HCT116 (cell line): ENCODE results near the gene LIN52. TPM values are rescaled to one million over a fixed set of nuclear protein-coding genes. Genes with fewer than 3 reads are reported as not detected.

Experiments
- ATAC-seq: fragments of 200-7000 bp; cut with Tn5 transposase; 2 replicates; pipeline ENCODE4 v1.9.1; 2020; ENCODE audit warnings: mild to moderate bottlenecking, moderate library complexity
- BruUV-seq: library from RNA; stranded (reverse); fragments of 400-500 nt; replicated peaks from 2 replicates; lab custom pipeline; 2021; lab: Mats Ljungman, UMichigan
- CTCF ChIA-PET: fragments of 300-600 bp; sonication (Branson Sonifier 250); formaldehyde crosslinking; loops from one replicate; lab custom pipeline; 2021; ENCODE audit warnings: antibody characterized with exemption; lab: Charles Lee
- POLR2A ChIA-PET: fragments of 300-600, 350-600 bp; sonication (Branson Sonifier 250); formaldehyde crosslinking; loops from one replicate; lab custom pipeline; 2021; ENCODE audit warnings: antibody characterized with exemption; lab: Charles Lee
- RAD21 ChIA-PET, 2 experiments: fragments of 300-600 bp; sonication (Branson Sonifier 250); formaldehyde crosslinking; loops; one replicate each; lab custom pipeline; 2023; ENCODE audit warnings: low total read pairs in 2 of 2; ENCODE audit not compliant: uncharacterized antibody in 2 of 2, unreplicated experiment in 2 of 2, low non-redundant PET in 1 of 2; lab: Charles Lee
- DNase-seq: peaks from one replicate; pipeline ENCODE4 v3.0.0-alpha.2; 2010; ENCODE audit warnings: low read depth, low spot score
- H2AFZ ChIP-seq: fragments of 200-600 bp; shearing (Covaris generic), sonication (generic); 2 replicates; pipeline ENCODE4 v1.6.1; 2017; ENCODE audit warnings: low read depth, mixed run types, mixed read lengths, antibody characterized with exemption, low read length; ENCODE audit not compliant: poor library complexity, severe bottlenecking
- H3K27ac ChIP-seq: 2 replicates; pipeline ENCODE4 v1.5.1; 2012; ENCODE audit warnings: low read depth, low read length
- H3K27me3 ChIP-seq: fragments of 200-600 bp; sonication (generic); 2 replicates; pipeline ENCODE4 v1.6.1; 2016; ENCODE audit warnings: mixed run types, low read length, mixed read lengths; ENCODE audit not compliant: insufficient read depth
- H3K36me3 ChIP-seq, 2 experiments: fragments of 200-500 bp in 1 of 2; fragments of 200-600 bp in 1 of 2; sonication (Bioruptor generic) in 1 of 2; sonication (generic) in 1 of 2; 2 replicates each; pipeline versions ENCODE4 v1.5.1 to v1.6.1; 2014 to 2016; ENCODE audit warnings: low read length in 2 of 2, inconsistent platforms in 1 of 2, mixed read lengths in 1 of 2, mixed run types in 1 of 2; ENCODE audit not compliant: insufficient read depth in 2 of 2, control insufficient read depth in 1 of 2
- H3K4me1 ChIP-seq, 2 experiments: fragments of 200-600 bp in 1 of 2; sonication (generic) in 1 of 2; 2 replicates each; pipeline versions ENCODE4 v1.5.1 to v1.6.1; 2012 to 2017; ENCODE audit warnings: low read length in 2 of 2, inconsistent platforms in 1 of 2, mild to moderate bottlenecking in 1 of 2, mixed read lengths in 1 of 2, mixed run types in 1 of 2, moderate library complexity in 1 of 2; ENCODE audit not compliant: insufficient read depth in 2 of 2, control insufficient read depth in 1 of 2
- H3K4me2 ChIP-seq: fragments of 200-600 bp; sonication (generic); 2 replicates; pipeline ENCODE4 v1.6.1; 2017; ENCODE audit warnings: mixed run types, low read length, mixed read lengths
- H3K4me3 ChIP-seq, 2 experiments: fragments of 200-600 bp in 1 of 2; sonication (generic) in 1 of 2; replicated peaks in 1 of 2; 2 replicates each; pipeline ENCODE4 v1.5.1; 2011 to 2016; ENCODE audit warnings: low read length in 2 of 2, control low read depth in 1 of 2, low read depth in 1 of 2, mild to moderate bottlenecking in 1 of 2, mixed read lengths in 1 of 2, mixed run types in 1 of 2
- H3K79me2 ChIP-seq: fragments of 200-600 bp; sonication (generic); 2 replicates; pipeline ENCODE4 v1.6.1; 2017; ENCODE audit warnings: mild to moderate bottlenecking, mixed run types, low read length, moderate library complexity, mixed read lengths; ENCODE audit not compliant: insufficient read depth
- H3K9ac ChIP-seq: fragments of 200-600 bp; sonication (generic); 2 replicates; pipeline ENCODE4 v1.6.1; 2016; ENCODE audit warnings: low read length, mixed read lengths
- H3K9me2 ChIP-seq: fragments of 200-600 bp; sonication (generic), shearing (Covaris generic); 2 replicates; pipeline ENCODE4 v1.6.1; 2017; ENCODE audit warnings: mixed run types, mild to moderate bottlenecking, moderate library complexity; ENCODE audit not compliant: insufficient read depth
- H3K9me3 ChIP-seq, 2 experiments: fragments of 200-500 bp in 1 of 2; fragments of 200-600 bp in 1 of 2; sonication (Bioruptor generic) in 1 of 2; sonication (generic) in 1 of 2; 2 replicates each; pipeline ENCODE4 v1.6.1; 2014 to 2017; ENCODE audit warnings: low read length in 2 of 2, mixed read lengths in 2 of 2, inconsistent platforms in 1 of 2, low read depth in 1 of 2, mild to moderate bottlenecking in 1 of 2, mixed run types in 1 of 2, moderate library complexity in 1 of 2; ENCODE audit not compliant: control insufficient read depth in 1 of 2, insufficient read depth in 1 of 2
- H4K20me1 ChIP-seq: fragments of 200-600 bp; sonication (generic), shearing (Covaris generic); 2 replicates; pipeline ENCODE4 v1.6.1; 2017; ENCODE audit warnings: mixed run types, mild to moderate bottlenecking, moderate library complexity; ENCODE audit not compliant: insufficient read depth
- JUND ChIP-seq: IDR thresholded peaks from 2 replicates; pipeline ENCODE4 v1.6.1; 2012
- ZBTB33 ChIP-seq: IDR thresholded peaks from 2 replicates; pipeline ENCODE4 v1.6.1; 2011; ENCODE audit warnings: mild to moderate bottlenecking, low read length, moderate library complexity; ENCODE audit not compliant: insufficient replicate concordance; ENCODE audit errors: extremely low read depth
- intact Hi-C: fragments of 100-400 bp; cut with micrococcal nuclease; formaldehyde crosslinking; loops from 2 replicates; pipeline ENCODE4 v1.10.0; 2022
- total RNA-seq: library from RNA; stranded (reverse); gene quantifications from one replicate; pipeline ENCODE4 v1.2.1, GENCODE V29; 2021; ENCODE audit not compliant: unreplicated experiment

LIN52 gene
- total RNA-seq, 1 experiment from 2014 or later = 9.6 TPM

DNA sequence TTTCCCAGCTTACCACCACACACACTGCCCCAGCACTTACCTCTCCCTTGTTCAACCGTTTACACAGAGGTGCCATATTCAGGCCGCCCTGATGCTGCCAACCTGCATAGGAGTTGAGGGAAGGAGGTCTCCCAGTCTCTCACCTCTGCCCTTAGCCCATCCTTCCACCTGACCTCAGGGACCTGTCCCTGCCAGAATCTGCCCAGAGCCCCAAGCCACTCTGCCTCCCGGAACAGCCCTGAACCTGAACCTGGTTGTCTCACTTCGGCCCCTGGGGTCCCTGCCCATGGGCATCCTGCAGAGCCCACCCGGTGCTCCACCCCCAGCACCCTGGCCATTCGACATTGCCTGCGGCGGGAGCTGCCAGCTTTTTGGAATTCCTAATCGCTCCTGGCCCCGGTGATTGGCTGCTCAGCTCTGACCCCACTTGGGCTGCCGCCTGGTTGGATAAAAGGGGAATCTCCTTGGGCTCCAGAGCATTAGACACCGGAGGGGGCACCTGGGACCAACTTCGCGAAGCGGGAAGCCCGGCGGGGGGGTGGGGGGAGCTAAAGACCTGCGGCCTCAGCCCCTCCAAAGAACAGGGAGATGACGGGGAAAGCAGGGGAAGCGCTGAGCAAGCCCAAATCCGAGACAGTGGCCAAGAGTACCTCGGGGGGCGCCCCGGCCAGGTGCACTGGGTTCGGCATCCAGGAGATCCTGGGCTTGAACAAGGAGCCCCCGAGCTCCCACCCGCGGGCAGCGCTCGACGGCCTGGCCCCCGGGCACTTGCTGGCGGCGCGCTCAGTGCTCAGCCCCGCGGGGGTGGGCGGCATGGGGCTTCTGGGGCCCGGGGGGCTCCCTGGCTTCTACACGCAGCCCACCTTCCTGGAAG is 154.5 kb downstream of the LIN52 start, which contains the start of gene VSX2:
Gene VSX2, plus strand, starts transcription at position 476 of the 874 bp plus-strand sequence. Its CDS starts 113 bp downstream, at position 589.
- H3K4me1 ChIP-seq = no peaks in the 10 kb centered on the region
- H3K27me3 ChIP-seq = no peaks in the 10 kb centered on the region
- H3K9me2 ChIP-seq = no peaks in the 10 kb centered on the region
- no peak for TF ChIP-seq JUND
- TF ChIP-seq ZBTB33 = no peak
- intact Hi-C loops = no loop called here
- POLR2A ChIA-PET = no interaction called here
- no peak within 1 kb of the TSS for H3K4me3 ChIP-seq
- no peak within 1 kb of the TSS for H3K4me2 ChIP-seq
- H3K79me2 ChIP-seq = no peaks in the 10 kb centered on the region
- H3K27ac ChIP-seq = no peak within 1 kb of the TSS
- no peaks in the 10 kb centered on the region for H4K20me1 ChIP-seq
- no peak for DNase-seq
- RAD21 ChIA-PET = no interaction called here
- H3K36me3 ChIP-seq = no peaks in the 10 kb centered on the region
- H3K9me3 ChIP-seq = no peaks in the 10 kb centered on the region
- no peak within 1 kb of the TSS for H3K9ac ChIP-seq
- no peak for ATAC-seq
- no TSS peak for BruUV-seq
- CTCF ChIA-PET = interaction anchor here (1.4 kb wide), 1 partner anchor 12 kb away, joined by 3 read pairs; no protein-coding TSS in a partner anchor
- no peak within 1 kb of the TSS for H2AFZ ChIP-seq
